ENCODE results near the gene DNAJB13. TPM values are rescaled to one million over a fixed set of nuclear protein-coding genes. Genes with fewer than 3 reads are reported as not detected.

Gene DNAJB13
- total and polyA plus RNA-seq, 10 of the 15 experiments (the other 5 are each of a cell fraction or from before 2014, with no cell fraction given): 0.07 to 0.76 (median 0.15) TPM; not detected in 7

GRCh38 chr11:74006743-74007304, 56.0 kb downstream of the DNAJB13 start (continued):
- TF ChIP-seq CEBPZ (IDR thresholded peaks at IDR 0.05; ENCODE audit: low read depth, low read length): no peak
- TF ChIP-seq TBL1XR1 (IDR thresholded peaks at IDR 0.05; ENCODE audit: low read depth, low read length): no peak
- TF ChIP-seq CBX5 (IDR thresholded peaks at IDR 0.05; ENCODE audit: low read depth): no peak

- Histone ChIP-seq H3K27ac (ENCODE audit: control insufficient read depth, insufficient read depth) (no peak overlapping the region), H3K27me3 (replicated peaks in 1 of 2; ENCODE audit: control insufficient read depth in 2 of 2, insufficient read depth in 2 of 2, low read length in 1 of 2) (no peaks in the 10 kb centered on the region), H3K4me3 (no peak overlapping the region), H3K36me3 (ENCODE audit: control insufficient read depth in 2 of 2, insufficient read depth in 2 of 2, low read length in 1 of 2) (peaks cover 0 to 1% of the 10 kb centered on the region in 2 experiments; a peak in 3 of 4 replicates), H2AFZ (ENCODE audit: control insufficient read depth, low read depth, low read length) (no peak overlapping the region), H3K9ac (ENCODE audit: control insufficient read depth, insufficient read depth, low read length) (no peak overlapping the region), H3K4me2 (ENCODE audit: control insufficient read depth, insufficient read depth) (no peak overlapping the region), H3K4me1 (ENCODE audit: control insufficient read depth, insufficient read depth, low read length) (peaks cover 27% of the 10 kb centered on the region), H3K79me2 (ENCODE audit: control insufficient read depth, insufficient read depth, low read length) (no peaks in the 10 kb centered on the region), H4K20me1 (ENCODE audit: control insufficient read depth, insufficient read depth) (no peaks in the 10 kb centered on the region), H3K9me3 (replicated peaks; ENCODE audit: control insufficient read depth, insufficient read depth, low read length) (no peaks in the 10 kb centered on the region)
- CTCF ChIA-PET: interaction anchor here (0.6 to 1.9 kb wide), 4 partner anchors 10 to 462 kb away, joined by 3 to 5 read pairs (median 4); no protein-coding TSS in a partner anchor
- ATAC-seq (no peak), FAIRE-seq (no peak), DNase-seq (ENCODE audit: low read depth, low spot score) (no peak)
- no TSS peak for BruUV-seq (replicated peaks)
- in situ Hi-C loops (cut with MboI) (no loop called here), intact Hi-C loops (cut with micrococcal nuclease; ENCODE audit: unreplicated experiment) (no loop called here)
- SMC1A ChIA-PET (ENCODE audit: uncharacterized antibody, unreplicated experiment): no interaction called here
- POLR2A ChIA-PET: interaction anchor here (0.5 to 1.0 kb wide), 2 partner anchors 11 to 47 kb away, joined by 4 read pairs; no protein-coding TSS in a partner anchor
- RAD21 ChIA-PET (ENCODE audit: unreplicated experiment): interaction anchor here (0.6 to 1.1 kb wide), 2 partner anchors 13 to 317 kb away, joined by 5 to 6 read pairs; no protein-coding TSS in a partner anchor
- 84% methylated on average over 6 of the region's 6 CpGs for WGBS (ENCODE audit: insufficient coverage, insufficient replicate concordance, low lambda C conversion rate, missing lambda C conversion rate)
- TF ChIP-seq KAT2A (conservative IDR thresholded peaks at IDR 0.05; ENCODE audit: control insufficient read depth, low read depth, low read length) (no peak), HDAC2 (IDR thresholded peaks at IDR 0.05) (no peak), RCOR1 (conservative IDR thresholded peaks at IDR 0.05; ENCODE audit: low read depth, low read length) (no peak), MTA2 (IDR thresholded peaks at IDR 0.05; ENCODE audit: low read depth) (no peak), MLLT1 (IDR thresholded peaks at IDR 0.05) (no peak), SRF (IDR thresholded peaks at IDR 0.05; ENCODE audit: low read depth in 2 of 2, low read length in 2 of 2) (no peak), BCL11A (IDR thresholded peaks at IDR 0.05; ENCODE audit: low read depth, low read length) (no peak), SREBF2 (IDR thresholded peaks at IDR 0.05; ENCODE audit: low read length) (no peak), SP1 (IDR thresholded peaks at IDR 0.05; ENCODE audit: low read depth, low read length) (no peak), ZNF592 (IDR thresholded peaks at IDR 0.05) (no peak)
Measured at GRCh38 chr11:74007691-74008372, 57.0 kb downstream of the DNAJB13 start.

All from GM12878 (cell line).